ENCODE data around the gene PIK3R2.
"Not testable (repeated sequence)": the region's sequence is repeated elsewhere in the genome, so short reads cannot be mapped to it uniquely, and the experiment has no call there.

The PIK3R2 gene

DNA sequence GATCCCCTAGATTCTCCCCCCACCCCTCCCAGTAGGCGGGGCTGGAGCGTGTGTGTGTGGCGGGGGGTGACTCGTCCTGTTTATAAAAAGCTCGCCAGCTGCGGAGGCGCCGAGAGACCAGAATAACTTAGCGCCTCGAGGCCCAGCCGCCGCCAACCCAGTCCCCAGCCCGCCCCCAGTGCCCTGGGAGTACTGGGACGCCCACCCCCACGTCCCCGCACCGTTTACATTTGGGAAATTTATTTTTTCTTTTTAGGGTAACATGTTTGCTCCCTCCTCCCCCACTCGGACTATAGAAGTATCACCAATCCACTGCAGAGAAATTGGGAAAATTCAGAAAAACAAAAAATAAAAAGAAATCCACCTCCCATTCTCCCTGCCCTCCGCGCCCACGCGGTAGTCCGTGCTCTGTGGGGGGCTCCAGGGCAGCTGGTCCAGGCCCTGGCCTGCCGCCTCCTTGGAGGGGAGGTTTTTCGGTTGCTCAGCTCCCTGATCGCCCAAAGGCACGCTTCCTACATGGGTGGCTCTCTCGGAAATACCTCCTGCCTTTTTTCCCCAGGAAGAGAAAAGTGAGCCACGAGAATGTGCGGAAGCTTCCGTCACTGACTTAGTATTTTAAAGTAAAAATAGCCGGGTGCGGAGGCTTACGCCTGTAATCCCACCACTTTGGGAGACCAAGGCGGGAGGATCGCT lies 52.4 kb downstream of the PIK3R2 start:
- no peak for DNase-seq

DNA sequence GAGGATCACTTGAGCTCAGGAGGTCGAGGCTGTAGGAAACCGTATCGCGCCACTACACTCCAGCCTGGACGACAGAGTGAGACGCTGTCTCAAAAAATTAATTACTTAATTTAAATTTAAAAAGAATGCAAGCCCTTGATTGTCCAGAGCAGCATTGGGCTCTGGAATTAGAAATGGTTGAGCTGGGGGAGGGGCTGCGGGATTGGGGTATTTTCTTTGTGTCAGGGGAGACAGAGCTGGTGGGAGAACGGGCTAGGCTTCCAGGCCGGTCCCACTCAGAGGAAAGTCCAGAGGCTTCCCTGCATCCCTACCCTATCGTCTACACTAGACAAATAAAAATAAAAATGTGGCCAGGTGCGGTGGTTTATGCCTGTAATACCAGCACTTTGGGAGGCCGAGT lies 53.1 kb downstream of the PIK3R2 start:
- DNase-seq = no peak

DNA sequence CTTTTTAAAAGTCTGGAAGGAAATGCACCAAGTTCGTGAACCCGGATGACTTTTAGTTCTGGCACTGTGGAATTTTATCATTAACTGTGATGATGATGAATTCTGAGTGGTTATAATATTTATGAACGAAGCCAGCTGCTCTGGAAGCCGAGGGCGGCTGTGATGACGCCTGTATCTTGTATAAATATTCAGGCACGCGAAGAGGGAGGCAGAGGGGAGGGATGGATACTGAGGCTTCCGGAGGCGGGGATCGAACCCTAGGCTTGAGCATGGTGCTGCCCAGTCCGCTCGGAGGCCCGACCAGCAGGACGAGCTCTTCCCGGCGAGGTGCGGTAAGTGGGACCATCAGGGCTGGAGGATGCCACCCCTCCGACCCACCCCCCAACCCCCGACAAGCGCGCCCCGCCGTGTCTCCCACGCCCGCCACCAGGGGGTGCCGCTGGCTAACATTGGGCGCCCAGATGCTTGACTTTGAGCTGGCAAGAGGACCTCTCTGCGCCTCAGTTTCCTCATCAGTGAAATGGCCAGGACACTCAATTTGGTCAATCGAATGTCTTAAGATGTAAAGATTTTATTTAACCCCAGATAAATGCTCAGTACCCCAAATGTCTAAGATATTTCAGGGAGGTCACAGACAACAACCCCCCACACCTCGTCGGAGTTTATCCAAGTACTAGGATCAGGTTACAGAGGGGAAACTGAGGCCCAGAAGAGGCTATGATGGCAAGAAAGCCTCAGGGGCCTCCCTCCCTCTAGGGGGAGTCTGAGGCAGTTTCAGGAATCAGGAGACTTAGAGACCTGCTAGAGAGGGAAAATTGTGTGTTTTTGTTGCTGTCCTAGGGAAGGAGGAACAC lies 55.4 kb downstream of the PIK3R2 start:
- no peak for DNase-seq

DNA sequence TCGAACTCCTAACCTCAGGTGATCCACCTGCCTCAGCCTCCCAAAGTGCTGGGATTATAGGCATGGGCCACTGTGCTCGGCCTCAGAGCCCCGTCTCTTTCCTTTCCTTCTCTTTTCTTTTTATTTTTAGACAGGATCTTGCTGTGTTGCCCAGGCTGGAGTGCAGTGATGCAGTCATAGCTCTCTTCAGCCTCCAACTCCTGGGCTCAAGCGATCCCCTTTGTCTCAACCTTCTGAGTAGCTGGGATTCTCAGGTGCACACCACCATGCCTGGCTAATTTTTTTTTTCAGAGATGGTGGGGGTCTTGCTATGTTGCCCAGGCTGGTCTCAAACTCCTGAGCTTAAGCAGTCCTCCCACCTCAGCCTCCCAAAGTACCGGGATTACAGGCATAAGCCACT lies 56.9 kb downstream of the PIK3R2 start:
- not testable (repeated sequence) for DNase-seq

DNA sequence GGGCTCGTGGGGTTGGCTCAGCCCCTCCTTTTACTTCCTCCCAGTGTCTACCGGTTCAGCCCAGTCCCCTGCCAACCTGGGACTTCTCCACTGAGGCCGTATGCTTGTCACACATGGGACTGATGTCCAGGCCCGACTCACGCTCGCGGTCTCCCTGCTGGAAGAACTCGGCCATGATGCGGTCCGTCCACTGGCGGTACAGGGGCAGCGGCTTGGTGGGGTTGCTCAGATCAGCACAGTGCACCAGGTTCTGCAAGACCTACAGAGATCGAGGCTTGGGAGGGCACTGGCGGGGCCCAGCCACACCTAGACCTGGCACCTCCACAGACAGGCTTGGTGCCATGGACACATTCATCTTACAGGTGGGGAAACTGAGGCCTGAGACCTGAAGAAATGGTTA lies 58.7 kb downstream of the PIK3R2 start:
- no peak for DNase-seq

DNA sequence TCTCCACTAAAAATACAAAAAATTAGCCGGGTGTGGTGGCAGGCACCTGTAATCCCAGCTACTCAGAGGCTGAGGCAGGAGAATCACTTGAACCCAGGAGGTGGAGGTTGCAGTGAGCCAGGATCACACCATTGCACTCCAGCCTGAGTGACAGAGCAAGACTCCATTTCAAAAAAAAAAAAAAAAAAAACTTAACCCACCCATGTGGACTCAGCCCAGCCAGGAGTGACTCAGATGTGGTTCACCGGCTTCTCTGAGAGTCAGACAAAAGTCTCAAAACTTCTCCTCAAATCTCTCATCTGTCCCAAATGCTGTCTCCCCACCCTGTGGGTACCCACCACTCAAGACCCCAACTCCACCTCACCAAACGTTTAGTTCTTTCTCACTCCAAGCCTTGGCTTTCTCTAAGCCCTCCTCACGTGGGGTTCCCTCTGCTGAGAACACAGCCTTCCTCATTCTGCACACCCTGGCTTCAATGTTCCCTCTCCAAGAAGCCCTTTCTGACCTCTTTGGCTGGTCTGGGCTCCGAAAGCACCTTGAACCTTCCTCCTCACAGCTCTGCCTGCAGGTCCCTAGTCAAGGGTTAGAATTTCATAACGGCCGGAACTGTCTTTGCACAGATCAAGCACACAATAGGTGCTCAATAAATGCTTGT lies 61.9 kb downstream of the PIK3R2 start:
- no peak for DNase-seq

DNA sequence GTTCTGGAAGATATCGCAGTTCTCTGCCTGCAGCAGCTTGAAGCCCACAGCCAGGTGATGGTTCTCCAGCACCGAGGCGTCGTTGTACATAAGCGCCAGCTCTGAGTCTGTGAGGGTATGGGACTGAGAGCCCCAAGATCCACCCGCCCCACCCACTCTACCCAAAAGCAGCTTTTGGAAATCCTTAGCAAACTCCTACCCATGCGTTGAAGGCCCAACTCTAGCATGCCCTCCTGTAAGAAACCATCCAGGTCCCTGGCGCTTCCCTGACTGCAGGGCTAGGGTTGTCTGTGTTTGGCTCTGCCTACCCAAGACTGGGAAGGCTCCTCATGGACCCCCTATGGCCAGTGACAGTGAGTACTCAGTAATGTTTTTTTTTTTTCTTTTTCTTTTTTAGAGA lies 63.8 kb downstream of the PIK3R2 start:
- DNase-seq = no peak

DNA sequence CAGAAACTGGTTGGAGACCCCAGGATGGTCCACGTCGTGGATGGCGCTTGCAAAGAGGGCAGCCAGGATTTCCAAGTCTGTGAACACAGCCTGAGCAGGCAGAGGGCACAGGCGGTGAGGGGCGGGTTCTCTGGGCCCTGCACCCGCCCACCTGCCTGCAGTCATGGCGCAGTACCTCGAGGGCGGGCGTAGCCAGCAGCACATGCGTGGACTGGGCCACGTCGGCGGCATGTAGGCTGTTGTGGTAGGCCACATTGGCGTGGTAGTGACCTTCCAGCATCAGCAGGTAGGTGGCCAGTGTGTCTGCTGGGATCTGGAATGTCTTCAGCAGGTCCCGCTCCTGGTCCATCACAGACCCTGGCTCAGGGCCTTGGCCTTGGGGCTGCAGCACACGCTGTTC lies 65.2 kb downstream of the PIK3R2 start:
- no peak for DNase-seq

DNA sequence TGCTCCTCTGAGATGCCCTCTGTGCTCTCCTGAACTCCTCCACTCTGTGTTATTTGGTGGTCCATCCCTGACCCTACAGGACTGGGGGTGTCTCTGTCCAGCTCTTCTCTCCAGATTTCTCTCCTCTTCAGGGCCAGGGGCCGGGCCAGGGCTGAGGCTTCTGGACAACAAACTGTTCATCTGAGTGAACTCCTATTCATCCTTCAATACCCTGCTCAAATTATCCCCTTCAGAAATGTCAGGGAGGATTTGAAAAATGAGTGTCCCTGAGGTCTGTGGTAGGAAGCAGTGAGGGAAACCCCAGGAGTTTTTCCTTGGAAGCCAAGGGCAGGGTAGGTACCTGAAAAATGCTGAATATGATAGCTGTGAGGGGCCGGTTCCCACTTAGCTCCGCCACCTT lies 65.6 kb downstream of the PIK3R2 start:
- DNase-seq = no peak

All from NCI-H1417 treated with DMSO at 0.1 percent for 48 hours (cell line).